Astrocyte of the cerebellum (primary cell): ENCODE measurements around the gene IPO9.

Experiments
- DNase-seq: peaks from one replicate; pipeline ENCODE4 v3.0.0-alpha.2; 2011; ENCODE audit warnings: low read depth
- H3K4me3 ChIP-seq: 2 replicates; pipeline ENCODE4 v1.5.1; 2011; ENCODE audit warnings: mild to moderate bottlenecking, low read depth, low read length, moderate library complexity
- CTCF ChIP-seq: IDR thresholded peaks from 2 replicates; pipeline ENCODE4 v1.5.1; 2012; ENCODE audit warnings: low read length, low read depth, moderate library complexity, mild to moderate bottlenecking; ENCODE audit errors: missing control alignments
- in situ Hi-C: cut with HindIII; loops from 2 replicates; pipeline ENCODE4 v1.10.0; 2017; ENCODE audit warnings: low sequenced_read_pairs

Gene IPO9

GRCh38 chr1:201816309-201816854, 12.6 kb upstream of the IPO9 start:
- no peak for TF ChIP-seq CTCF
- in situ Hi-C loops: no loop called here
- no peak for DNase-seq
- H3K4me3 ChIP-seq: no peak overlapping the region

- no peak for DNase-seq
- no peak overlapping the region for H3K4me3 ChIP-seq
- no peak for TF ChIP-seq CTCF
- in situ Hi-C loops: no loop called here
Observed at GRCh38 chr1:201818971-201819750, 9.8 kb upstream of the IPO9 start.

GRCh38 chr1:201820413-201820812, 8.5 kb upstream of the IPO9 start:
- in situ Hi-C loops: no loop called here
- no peak for TF ChIP-seq CTCF

GRCh38 chr1:201825245-201825644, 3.7 kb upstream of the IPO9 start:
- in situ Hi-C loops: no loop called here

More at GRCh38 chr1:201820413-201820812, 8.5 kb upstream of the IPO9 start:
- no peak overlapping the region for H3K4me3 ChIP-seq
- no peak for DNase-seq

GRCh38 chr1:201826830-201827229, 2.1 kb upstream of the IPO9 start:
- in situ Hi-C loops: no loop called here
- no peak for DNase-seq
- peak; percentile 11 for TF ChIP-seq CTCF
- H3K4me3 ChIP-seq: no peak overlapping the region

More at GRCh38 chr1:201825245-201825644, 3.7 kb upstream of the IPO9 start:
- no peak for DNase-seq
- no peak overlapping the region for H3K4me3 ChIP-seq
- TF ChIP-seq CTCF: no peak

- no peak overlapping the region for H3K4me3 ChIP-seq
- in situ Hi-C loops: no loop called here
- no peak for TF ChIP-seq CTCF
- no peak for DNase-seq
Observed at GRCh38 chr1:201827321-201828216, 1.4 kb upstream of the IPO9 start.
